WTC11 (cell line): ENCODE results near the gene H19.

Experiments
- NR1H2 ChIP-seq: sonication (generic); formaldehyde crosslinking; IDR thresholded peaks from 2 replicates; pipeline ENCODE4 v1.9.0; 2021; ENCODE audit warnings: mild to moderate bottlenecking, moderate library complexity, missing genetic modification reagents
- NR2C2 ChIP-seq: sonication (generic); formaldehyde crosslinking; IDR thresholded peaks from 2 replicates; pipeline ENCODE4 v1.8.0; 2022; ENCODE audit warnings: mild to moderate bottlenecking, missing genetic modification reagents
- TF ChIP-seq, protein P1 (sequence below): fragments of 200-600 bp; IDR thresholded peaks from 2 replicates; pipeline ENCODE4 v1.8.0; 2022; ENCODE audit warnings: antibody characterized with exemption
- TF ChIP-seq, protein P2 (sequence below): sonication (generic); formaldehyde crosslinking; IDR thresholded peaks from 2 replicates; pipeline ENCODE4 v1.8.0; 2022; ENCODE audit warnings: mild to moderate bottlenecking, missing genetic modification reagents
- TF ChIP-seq, protein P3 (sequence below): fragments of 250-450 bp; sonication (Bioruptor Pico); IDR thresholded peaks from 2 replicates; pipeline ENCODE4 v1.9.0; 2021; ENCODE audit warnings: mild to moderate bottlenecking

DNA sequence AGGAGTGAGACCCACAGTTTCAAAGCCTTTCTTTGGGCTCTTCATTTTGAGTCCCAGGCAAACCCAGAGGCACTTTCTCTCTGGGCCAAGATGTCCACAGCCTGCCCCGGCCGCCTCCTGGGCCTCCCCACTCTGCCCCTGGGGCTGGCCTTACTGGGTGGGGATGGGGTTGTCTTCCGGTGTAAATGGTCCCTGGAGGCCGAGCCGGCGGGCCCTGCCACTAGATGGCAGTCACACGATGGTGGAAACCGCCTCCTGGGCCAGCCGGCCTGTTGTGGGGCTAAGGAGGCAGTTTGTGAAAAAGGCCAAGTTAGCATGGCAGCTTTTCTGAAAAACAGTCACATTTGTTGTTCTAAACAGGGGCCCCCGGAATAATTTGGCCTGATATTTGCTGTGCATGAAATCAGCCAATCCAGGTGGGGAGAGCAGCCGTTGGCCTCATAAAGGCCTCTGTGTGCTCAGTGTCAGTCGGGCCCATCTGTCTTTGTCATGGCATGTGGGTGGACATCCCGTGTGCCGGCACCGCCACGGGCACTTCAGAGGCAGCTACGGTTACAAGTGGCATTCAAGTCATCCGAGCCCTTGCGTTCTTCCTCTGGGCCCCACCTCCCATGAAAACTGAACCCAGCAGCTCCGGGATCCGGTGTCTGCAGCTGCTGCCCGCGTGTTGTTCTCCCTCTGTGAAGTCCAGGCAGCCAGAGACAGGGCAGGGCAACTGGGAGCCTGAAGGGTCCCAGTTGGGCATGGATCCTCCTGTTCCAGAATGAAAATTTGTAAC lies 44.0 kb downstream of the H19 start:
- TF ChIP-seq, protein P1, sequence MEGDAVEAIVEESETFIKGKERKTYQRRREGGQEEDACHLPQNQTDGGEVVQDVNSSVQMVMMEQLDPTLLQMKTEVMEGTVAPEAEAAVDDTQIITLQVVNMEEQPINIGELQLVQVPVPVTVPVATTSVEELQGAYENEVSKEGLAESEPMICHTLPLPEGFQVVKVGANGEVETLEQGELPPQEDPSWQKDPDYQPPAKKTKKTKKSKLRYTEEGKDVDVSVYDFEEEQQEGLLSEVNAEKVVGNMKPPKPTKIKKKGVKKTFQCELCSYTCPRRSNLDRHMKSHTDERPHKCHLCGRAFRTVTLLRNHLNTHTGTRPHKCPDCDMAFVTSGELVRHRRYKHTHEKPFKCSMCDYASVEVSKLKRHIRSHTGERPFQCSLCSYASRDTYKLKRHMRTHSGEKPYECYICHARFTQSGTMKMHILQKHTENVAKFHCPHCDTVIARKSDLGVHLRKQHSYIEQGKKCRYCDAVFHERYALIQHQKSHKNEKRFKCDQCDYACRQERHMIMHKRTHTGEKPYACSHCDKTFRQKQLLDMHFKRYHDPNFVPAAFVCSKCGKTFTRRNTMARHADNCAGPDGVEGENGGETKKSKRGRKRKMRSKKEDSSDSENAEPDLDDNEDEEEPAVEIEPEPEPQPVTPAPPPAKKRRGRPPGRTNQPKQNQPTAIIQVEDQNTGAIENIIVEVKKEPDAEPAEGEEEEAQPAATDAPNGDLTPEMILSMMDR = no peak
- TF ChIP-seq NR1H2 (CRISPR knock-in tag) (no peak), NR2C2 (CRISPR knock-in tag) (no peak)
- TF ChIP-seq, protein P2, sequence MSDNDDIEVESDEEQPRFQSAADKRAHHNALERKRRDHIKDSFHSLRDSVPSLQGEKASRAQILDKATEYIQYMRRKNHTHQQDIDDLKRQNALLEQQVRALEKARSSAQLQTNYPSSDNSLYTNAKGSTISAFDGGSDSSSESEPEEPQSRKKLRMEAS (CRISPR knock-in tag) = no peak
- TF ChIP-seq, protein P3, sequence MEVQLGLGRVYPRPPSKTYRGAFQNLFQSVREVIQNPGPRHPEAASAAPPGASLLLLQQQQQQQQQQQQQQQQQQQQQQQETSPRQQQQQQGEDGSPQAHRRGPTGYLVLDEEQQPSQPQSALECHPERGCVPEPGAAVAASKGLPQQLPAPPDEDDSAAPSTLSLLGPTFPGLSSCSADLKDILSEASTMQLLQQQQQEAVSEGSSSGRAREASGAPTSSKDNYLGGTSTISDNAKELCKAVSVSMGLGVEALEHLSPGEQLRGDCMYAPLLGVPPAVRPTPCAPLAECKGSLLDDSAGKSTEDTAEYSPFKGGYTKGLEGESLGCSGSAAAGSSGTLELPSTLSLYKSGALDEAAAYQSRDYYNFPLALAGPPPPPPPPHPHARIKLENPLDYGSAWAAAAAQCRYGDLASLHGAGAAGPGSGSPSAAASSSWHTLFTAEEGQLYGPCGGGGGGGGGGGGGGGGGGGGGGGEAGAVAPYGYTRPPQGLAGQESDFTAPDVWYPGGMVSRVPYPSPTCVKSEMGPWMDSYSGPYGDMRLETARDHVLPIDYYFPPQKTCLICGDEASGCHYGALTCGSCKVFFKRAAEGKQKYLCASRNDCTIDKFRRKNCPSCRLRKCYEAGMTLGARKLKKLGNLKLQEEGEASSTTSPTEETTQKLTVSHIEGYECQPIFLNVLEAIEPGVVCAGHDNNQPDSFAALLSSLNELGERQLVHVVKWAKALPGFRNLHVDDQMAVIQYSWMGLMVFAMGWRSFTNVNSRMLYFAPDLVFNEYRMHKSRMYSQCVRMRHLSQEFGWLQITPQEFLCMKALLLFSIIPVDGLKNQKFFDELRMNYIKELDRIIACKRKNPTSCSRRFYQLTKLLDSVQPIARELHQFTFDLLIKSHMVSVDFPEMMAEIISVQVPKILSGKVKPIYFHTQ (CRISPR knock-in tag) = no peak
